Activated T-cell treated with anti-CD3 and anti-CD28 coated beads, Interleukin-2, amount 50 U/mL, for 1 hour (primary cell): ENCODE measurements around the gene NXPH2.

Experiments
- DNase-seq: peaks from one replicate; pipeline ENCODE4 v3.0.0-alpha.2; 2020

Gene NXPH2

GRCh38 chr2:138779781-138780445 lies at the start of gene NXPH2:
NXPH2 (minus strand) TSS chr2:138780390; CDS start chr2:138780241, 149 bp downstream.
- DNase-seq = no peak

- DNase-seq = peak; percentile 20
These were observed 49.2 kb upstream of the NXPH2 start for GRCh38 chr2:138829326-138829919.

GRCh38 chr2:138827426-138828054 lies 47.4 kb upstream of the NXPH2 start:
- DNase-seq = no peak

GRCh38 chr2:138823666-138824065 lies 43.5 kb upstream of the NXPH2 start:
- DNase-seq = no peak

GRCh38 chr2:138819964-138820363 lies 39.8 kb upstream of the NXPH2 start:
- DNase-seq = no peak

- DNase-seq = no peak
These were observed 38.4 kb upstream of the NXPH2 start for GRCh38 chr2:138818556-138818955.

- no peak for DNase-seq
These were observed 34.1 kb upstream of the NXPH2 start for GRCh38 chr2:138814123-138814898.

- DNase-seq = no peak
These were observed 31.2 kb upstream of the NXPH2 start for GRCh38 chr2:138811431-138811830.

GRCh38 chr2:138794724-138795123 lies 14.5 kb upstream of the NXPH2 start:
- DNase-seq = no peak

- DNase-seq = no peak
These were observed 7.0 kb upstream of the NXPH2 start for GRCh38 chr2:138787053-138787666.

- no peak for DNase-seq
These were observed 2.2 kb upstream of the NXPH2 start for GRCh38 chr2:138782383-138782782.

- DNase-seq = no peak
These were observed 718 bp upstream of the NXPH2 start for GRCh38 chr2:138780908-138781307.

- DNase-seq = no peak
These were observed 273 bp upstream of the NXPH2 start for GRCh38 chr2:138780446-138780880.

GRCh38 chr2:138779406-138779780 lies 797 bp downstream of the NXPH2 start:
- DNase-seq = no peak

GRCh38 chr2:138777996-138778395 lies 2.2 kb downstream of the NXPH2 start:
- no peak for DNase-seq

- DNase-seq = no peak
These were observed 4.5 kb downstream of the NXPH2 start for GRCh38 chr2:138775736-138776135.

GRCh38 chr2:138771534-138771933 lies 8.7 kb downstream of the NXPH2 start:
- DNase-seq = no peak

GRCh38 chr2:138767101-138767500 lies 13.1 kb downstream of the NXPH2 start:
- DNase-seq = no peak

GRCh38 chr2:138766464-138766863 lies 13.7 kb downstream of the NXPH2 start:
- DNase-seq = no peak

GRCh38 chr2:138763971-138764370 lies 16.2 kb downstream of the NXPH2 start:
- no peak for DNase-seq

- DNase-seq = no peak
These were observed 17.7 kb downstream of the NXPH2 start for GRCh38 chr2:138762533-138762932.

- no peak for DNase-seq
These were observed 19.5 kb downstream of the NXPH2 start for GRCh38 chr2:138760676-138761075.

- DNase-seq = no peak
These were observed 22.8 kb downstream of the NXPH2 start for GRCh38 chr2:138757384-138757783.
